NCI-H1436 treated with DMSO at 0.1 percent for 48 hours (cell line): ENCODE measurements around the gene EGR4.
A peak's percentile ranks its signal among the peaks of the same experiment; 100 is the strongest.

Experiments used
- DNase-seq: peaks from one replicate; lab custom pipeline; 2025; lab: John Stamatoyannopoulos, UW

Gene EGR4

DNA sequence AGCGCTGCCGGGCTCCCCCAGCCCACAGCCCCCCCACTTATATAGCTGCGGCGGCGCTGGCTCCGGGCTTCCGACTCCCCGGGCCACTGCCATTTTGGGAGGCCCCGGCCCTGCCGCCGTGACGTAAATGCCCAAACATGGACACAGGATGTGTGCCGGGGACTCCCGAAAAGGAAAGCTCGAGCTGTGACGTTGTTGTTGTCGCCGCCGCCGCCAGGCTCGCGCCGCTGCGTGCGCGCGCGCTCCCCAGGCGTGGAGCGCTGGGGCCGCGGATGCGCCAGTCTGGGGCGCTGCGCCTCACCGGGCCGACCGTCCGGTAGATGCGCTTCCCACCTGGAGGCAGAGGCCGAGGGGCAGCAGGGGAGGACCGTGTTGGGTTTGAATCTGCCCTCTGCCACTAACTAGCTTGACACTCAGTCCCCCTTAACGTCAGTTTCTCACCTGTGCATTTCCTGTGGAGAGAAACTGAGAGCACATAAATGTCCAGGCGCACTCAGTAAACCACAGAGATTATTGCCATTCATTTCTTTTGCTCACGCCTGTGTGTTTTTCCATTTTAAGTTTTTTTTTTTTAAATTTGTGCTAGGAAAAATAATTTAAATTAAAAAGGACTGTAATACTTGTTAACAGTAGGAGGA is at the start of gene EGR4:
Gene EGR4 (minus strand): TSS at position 15 of the 638 bp plus-strand sequence. CDS start 231 bp downstream, outside the sequence.
- DNase-seq = peak; percentile 49

GRCh38 chr2:73341039-73341438 is 47.7 kb upstream of the EGR4 start:
- no peak for DNase-seq

DNA sequence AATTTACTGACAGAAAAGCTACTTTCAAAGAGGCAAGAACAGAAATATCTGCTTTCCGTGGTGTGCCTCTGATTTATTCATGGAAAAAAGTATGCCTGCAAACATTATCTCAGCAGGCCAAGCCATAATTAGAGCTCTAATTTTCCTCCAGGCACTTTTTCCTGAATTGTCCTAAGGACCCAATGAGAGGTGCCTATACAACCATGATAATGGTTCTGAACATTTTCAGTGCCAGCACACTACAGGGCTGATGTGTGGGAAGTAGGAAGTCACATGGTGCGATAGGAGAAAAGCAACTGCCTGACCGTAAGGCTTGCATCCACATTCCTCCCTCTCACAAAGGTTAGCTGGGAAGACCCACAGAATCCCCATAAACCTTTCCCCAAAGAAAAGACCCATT is 45.9 kb upstream of the EGR4 start:
- DNase-seq = no peak

DNA sequence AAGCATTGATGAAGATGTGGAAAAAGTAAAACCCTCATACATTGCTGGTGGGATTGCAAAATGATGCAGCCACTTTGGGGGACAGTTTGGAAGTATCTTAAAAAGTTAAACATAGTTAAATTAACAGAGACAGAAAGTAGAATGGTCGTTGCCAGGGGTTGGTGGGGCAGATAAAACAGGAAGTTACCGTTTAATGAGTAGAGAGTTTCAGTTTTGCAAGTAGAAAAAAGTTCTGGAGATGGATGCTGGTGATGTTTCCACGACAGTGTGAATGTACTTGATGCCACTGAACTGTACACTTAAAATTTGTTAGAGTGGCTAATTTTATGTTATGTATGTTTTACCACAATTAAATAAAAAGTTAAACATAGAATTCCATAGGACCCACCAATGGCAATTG is 44.5 kb upstream of the EGR4 start:
- no peak for DNase-seq

DNA sequence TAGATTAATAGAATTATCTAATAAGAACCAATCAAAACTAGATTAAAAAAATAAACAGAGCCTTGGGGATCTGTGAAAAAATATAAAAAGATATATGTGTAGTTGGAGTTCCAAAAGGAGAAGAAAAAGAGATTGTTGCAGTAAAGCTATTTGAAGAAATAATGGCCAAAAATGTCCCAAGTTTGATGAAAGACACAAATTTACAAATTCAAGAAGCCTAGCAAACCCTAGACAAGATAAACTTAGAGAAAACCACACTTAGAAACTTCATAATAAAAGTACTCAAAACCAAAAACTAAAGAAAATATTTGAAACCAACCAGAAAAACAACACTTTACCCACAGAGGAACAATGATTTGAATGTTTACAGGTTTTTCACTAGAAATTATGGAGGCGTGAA is 41.3 kb upstream of the EGR4 start:
- DNase-seq = no peak

DNA sequence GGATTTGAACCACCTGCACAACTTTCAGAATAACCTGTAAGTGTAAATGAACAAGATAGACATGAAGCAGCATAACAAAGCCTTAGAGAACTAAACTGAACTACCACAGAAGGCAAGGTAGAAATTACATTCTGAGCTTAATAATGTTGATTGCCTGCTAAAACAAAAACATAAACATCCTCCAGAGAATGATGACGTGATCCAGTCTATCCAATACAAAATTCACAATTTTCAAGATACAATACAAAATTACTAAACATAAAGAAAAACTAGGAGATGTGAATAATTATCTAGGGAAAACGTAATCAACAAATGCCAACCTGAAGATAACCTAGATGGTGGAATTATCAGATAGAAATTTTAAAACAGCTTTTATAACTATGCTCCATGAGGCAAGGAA is 40.7 kb upstream of the EGR4 start:
- DNase-seq = no peak

DNA sequence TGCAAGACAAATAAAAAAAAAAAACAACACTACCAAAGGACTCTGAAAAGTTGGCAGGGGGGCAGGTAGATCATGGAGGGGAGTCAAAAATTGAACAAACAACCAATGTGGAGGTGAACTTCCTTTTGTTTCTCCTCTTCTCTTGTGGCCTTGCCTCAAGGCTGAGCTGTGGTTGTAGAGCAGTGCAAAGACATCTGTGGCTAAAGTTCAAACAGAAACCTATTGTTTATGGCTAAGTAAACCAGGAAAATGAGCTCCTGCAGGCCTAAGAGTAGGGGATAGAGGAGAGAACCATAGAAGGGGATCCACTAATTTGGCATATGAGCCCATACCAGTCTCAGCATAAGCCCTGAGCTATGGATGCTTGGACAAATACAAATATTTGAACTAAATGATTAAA is 40.2 kb upstream of the EGR4 start:
- no peak for DNase-seq

GRCh38 chr2:73324126-73324725 is 30.9 kb upstream of the EGR4 start:
- DNase-seq = no peak

- no peak for DNase-seq
These were observed 30.2 kb upstream of the EGR4 start for GRCh38 chr2:73323551-73323950.

DNA sequence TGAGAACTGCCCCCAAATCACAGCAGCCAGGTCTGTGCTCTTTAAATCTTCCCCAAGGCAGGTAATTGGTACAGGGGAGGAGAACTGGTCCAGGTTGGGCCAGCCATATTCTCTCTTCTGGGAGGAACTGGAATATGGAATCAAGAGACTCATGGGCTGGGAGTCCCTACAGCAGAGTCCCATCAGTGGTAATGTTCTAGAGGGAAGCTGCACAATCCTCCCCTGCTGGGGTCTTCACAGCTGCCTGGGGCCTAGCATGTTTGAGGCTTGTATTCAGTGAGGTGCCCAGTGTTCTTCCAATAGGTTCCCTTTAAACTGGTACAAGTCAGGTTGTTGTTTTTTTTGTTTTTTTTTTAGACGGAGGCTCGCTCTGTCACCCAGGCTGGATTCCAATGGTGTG is 21.1 kb upstream of the EGR4 start:
- DNase-seq = no peak

- no peak for DNase-seq
These were observed 14.4 kb upstream of the EGR4 start for GRCh38 chr2:73307720-73308119.

DNA sequence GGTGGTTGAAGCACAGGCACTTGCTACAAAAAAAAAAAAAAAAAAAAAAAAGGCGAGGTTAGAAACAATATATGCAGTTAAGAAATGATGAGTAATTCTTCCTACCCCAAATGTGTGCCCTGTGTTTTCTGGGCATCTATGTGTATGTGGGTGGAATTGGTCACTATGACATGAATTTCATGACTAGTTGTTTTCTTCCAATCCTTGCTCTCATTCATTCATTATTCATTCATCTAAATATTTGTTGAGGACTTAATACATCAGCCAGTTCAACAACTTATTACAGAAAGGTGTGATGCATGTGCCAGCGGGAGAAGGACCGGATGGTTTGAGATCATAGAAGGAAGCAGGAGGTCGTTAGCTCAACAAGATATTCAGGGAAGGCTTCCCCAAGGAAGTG is 8.3 kb upstream of the EGR4 start:
- no peak for DNase-seq

DNA sequence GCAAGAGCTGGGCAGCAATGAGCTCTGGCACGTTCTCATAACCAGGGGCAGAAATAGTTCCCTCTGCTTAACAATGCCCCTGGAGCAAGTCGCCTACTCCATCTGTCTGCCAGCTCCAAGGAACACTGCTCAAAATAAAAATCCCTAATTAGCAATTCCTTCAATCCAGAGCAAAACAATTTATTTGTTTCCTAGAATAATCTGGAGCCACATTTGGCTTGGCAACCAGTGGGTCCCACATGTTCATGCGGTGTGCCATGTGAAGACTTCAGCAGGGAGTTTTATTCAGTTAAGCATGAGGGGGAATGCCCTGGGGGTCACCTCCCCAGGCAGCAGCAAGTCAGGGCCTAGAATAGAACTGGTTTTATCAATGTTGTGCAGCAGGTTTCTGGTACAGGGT is 7.6 kb upstream of the EGR4 start:
- no peak for DNase-seq

- no peak for DNase-seq
These were observed 4.2 kb upstream of the EGR4 start for GRCh38 chr2:73297586-73297985.

DNA sequence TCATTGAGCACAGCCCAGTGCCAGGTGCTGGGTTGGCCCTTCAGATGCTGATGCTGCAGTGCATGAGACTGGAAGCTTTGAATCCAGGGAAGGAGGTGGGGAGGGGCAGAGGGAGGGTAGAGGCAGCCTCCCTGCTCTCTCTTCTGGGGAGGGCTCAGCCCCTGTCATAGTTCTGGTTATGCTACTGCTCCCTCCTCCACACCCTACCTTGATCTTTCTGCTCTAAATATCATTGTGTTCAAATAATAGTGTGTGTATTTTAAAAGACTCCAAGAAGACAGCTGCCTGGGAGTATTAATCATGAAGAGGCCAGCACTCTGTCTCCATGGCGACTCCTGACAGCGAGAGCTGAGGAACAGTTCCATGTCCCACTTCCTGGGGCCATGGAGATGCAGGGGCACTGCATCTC is 3.8 kb upstream of the EGR4 start:
- no peak for DNase-seq

GRCh38 chr2:73295751-73296400 is 2.5 kb upstream of the EGR4 start:
- DNase-seq = no peak

DNA sequence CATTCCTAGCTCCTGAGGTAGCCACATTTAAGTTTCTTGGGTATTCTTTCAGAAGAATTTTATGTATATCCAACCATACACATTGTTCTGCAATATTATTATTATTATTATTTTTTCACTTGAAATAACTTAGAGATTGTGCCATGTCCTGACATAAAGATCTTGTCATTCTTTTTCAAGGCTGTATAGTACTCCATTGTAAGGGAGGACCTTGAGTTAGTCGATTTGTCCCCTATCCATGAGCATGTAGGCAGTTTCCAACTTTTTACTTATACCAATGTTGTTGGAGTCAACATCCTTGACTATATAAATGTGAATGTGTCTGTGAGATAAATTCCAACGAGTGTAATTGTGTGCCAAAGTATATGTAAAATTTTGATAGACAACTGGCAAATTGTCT is 891 bp upstream of the EGR4 start:
- DNase-seq = no peak

- DNase-seq = no peak
These were observed 328 bp downstream of the EGR4 start for GRCh38 chr2:73292906-73293533.

- DNase-seq = no peak
These were observed 937 bp downstream of the EGR4 start for GRCh38 chr2:73292316-73292905.

- DNase-seq = no peak
These were observed 1.7 kb downstream of the EGR4 start for GRCh38 chr2:73291461-73292315.

- DNase-seq = no peak
These were observed 2.3 kb downstream of the EGR4 start for GRCh38 chr2:73291093-73291460.
